ENCODE results near the gene ATMIN. TPM values are rescaled to one million over a fixed set of nuclear protein-coding genes. Genes with fewer than 3 reads are reported as not detected.

ATMIN gene
- total and polyA plus RNA-seq, 12 donors = 10.1 to 46.4 (median 34.3) TPM

DNA sequence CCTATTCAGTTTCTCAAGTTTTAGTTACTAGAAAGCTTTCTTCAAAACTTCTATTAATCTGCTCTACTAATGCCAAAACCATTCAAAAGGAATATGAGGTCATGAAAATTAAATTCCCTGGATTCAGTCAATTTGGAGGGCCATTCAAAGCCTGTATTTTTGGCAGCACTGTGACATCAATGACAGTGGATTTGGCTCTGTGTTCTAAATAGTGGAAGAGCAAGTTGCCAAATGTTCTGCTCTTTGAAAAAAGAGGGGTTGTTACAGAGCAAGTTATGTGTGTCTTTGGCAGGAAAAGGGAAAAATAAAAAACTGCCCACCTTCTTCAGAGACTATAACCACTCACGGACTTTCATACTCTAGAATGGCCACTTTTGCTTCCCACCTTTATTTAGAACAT lies 44.6 kb downstream of the ATMIN start:
- intact Hi-C loops (cut with DNase I) = no loop called here
- H3K27me3 ChIP-seq = no peaks in the 10 kb centered on the region
- H3K27ac ChIP-seq = no peak overlapping the region
- no peaks in the 10 kb centered on the region for H3K36me3 ChIP-seq (replicated peaks in 1 of 2)
- no peak for DNase-seq
- H3K9me3 ChIP-seq (replicated peaks in 1 of 3) = no peaks in the 10 kb centered on the region
- peaks cover 0 to 13% of the 10 kb centered on the region in 2 donors for H3K4me1 ChIP-seq (replicated peaks in 1 of 2)
- WGBS, 4 donors = 79 to 95% (median 88%) methylated on average over 1 of the region's 1 CpG
- TF ChIP-seq POLR2A (IDR thresholded peaks at IDR 0.05) = no peak
- TF ChIP-seq, protein P1, sequence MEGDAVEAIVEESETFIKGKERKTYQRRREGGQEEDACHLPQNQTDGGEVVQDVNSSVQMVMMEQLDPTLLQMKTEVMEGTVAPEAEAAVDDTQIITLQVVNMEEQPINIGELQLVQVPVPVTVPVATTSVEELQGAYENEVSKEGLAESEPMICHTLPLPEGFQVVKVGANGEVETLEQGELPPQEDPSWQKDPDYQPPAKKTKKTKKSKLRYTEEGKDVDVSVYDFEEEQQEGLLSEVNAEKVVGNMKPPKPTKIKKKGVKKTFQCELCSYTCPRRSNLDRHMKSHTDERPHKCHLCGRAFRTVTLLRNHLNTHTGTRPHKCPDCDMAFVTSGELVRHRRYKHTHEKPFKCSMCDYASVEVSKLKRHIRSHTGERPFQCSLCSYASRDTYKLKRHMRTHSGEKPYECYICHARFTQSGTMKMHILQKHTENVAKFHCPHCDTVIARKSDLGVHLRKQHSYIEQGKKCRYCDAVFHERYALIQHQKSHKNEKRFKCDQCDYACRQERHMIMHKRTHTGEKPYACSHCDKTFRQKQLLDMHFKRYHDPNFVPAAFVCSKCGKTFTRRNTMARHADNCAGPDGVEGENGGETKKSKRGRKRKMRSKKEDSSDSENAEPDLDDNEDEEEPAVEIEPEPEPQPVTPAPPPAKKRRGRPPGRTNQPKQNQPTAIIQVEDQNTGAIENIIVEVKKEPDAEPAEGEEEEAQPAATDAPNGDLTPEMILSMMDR (IDR thresholded peaks at IDR 0.05) = no peak
- no peak overlapping the region for H3K4me3 ChIP-seq

DNA sequence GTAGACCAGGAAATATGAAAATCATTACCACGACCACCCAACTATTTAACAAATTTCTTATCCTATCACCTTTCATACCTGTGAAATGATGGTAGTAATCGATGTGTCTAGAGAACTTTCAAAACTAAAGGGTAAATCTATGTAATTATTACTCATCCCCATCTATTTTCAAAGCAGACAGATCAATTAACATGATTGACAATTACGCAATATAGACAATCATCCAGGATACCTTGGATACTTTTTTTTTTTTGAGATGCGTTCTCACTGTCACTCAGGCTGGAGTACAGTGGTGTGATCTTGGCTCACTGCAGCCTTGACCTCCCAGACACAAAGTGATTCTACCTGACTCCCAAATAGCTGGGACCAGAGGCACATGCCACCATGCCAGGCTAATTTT lies 45.4 kb downstream of the ATMIN start:
- DNase-seq = no peak
- TF ChIP-seq POLR2A (IDR thresholded peaks at IDR 0.05) = no peak
- TF ChIP-seq, protein P1 (IDR thresholded peaks at IDR 0.05) = no peak
- WGBS, 4 donors = 92 to 96% (median 93%) methylated on average over 4 of the region's 4 CpGs

DNA sequence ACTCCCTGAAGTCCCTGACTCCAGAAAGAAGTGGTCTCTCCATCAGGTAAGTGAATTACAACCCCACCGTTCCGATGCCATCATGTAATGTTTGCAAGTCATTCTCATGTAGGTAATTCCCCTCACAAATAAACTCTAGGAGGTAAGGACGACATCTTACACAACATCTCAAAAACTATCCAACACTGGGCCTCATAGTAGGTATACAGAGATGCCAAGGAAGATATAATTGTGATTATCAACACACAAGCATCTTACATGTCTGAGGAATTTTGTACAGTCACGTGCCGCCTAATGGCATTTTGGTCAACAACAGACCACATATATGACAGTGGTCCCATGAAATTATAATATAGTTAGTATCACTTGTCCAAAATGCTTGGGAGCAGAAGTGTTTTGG lies 53.2 kb downstream of the ATMIN start:
- no peak for DNase-seq
- TF ChIP-seq POLR2A (IDR thresholded peaks at IDR 0.05) = no peak
- TF ChIP-seq, protein P1 (IDR thresholded peaks at IDR 0.05) = no peak
- Histone ChIP-seq H3K27ac (no peak overlapping the region), H3K4me3 (no peak overlapping the region), H3K36me3 (replicated peaks in 1 of 2) (no peaks in the 10 kb centered on the region), H3K4me1 (replicated peaks in 1 of 2) (no peaks in the 10 kb centered on the region), H3K9me3 (replicated peaks in 1 of 3) (no peaks in the 10 kb centered on the region), H3K27me3 (no peaks in the 10 kb centered on the region)
- intact Hi-C loops (cut with DNase I) = no loop called here
- 94 to 97% (median 96%) methylated on average over 5 of the region's 5 CpGs for WGBS, 4 donors

More for the DNA sequence above, 45.4 kb downstream of the ATMIN start:
- no peaks in the 10 kb centered on the region for H3K27me3 ChIP-seq
- peaks cover 0 to 12% of the 10 kb centered on the region in 2 donors for H3K4me1 ChIP-seq (replicated peaks in 1 of 2)
- no peak overlapping the region for H3K27ac ChIP-seq
- no peak overlapping the region for H3K4me3 ChIP-seq
- no peaks in the 10 kb centered on the region for H3K9me3 ChIP-seq (replicated peaks in 1 of 3)
- intact Hi-C loops (cut with DNase I) = no loop called here
- H3K36me3 ChIP-seq (replicated peaks in 1 of 2) = no peaks in the 10 kb centered on the region

DNA sequence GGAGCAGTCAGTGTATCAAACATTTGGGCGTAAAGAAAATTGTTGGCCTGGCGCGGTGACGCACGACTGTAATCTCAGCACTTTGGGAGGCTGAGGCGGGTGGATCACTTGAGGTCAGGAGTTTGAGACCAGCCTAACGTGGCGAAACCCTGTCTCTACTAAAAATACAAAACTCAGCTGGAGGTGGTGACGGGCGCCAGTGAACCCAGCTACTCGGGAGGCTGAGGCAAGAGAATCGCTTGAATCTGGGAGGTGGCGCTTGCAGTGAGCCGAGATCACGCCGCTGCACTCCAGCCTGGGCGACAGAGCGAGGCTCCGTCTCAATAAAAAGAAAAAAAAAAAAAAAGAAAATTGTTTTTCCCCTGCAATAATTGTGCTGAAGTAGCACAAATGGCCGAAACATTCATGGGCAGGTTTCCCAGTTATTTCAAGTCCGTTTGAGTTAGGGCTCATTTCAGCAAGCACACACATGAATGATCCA lies 59.2 kb downstream of the ATMIN start:
- H3K9me3 ChIP-seq (replicated peaks in 1 of 3) = no peaks in the 10 kb centered on the region
- no peak for DNase-seq
- peaks cover 4% of the 10 kb centered on the region in 2 donors for H3K4me1 ChIP-seq (replicated peaks in 1 of 2)
- no peak for TF ChIP-seq POLR2A (IDR thresholded peaks at IDR 0.05)
- TF ChIP-seq, protein P1 (IDR thresholded peaks at IDR 0.05) = no peak
- intact Hi-C loops (cut with DNase I) = loop anchor here in 1 of 2 donors (10.0 kb wide), 1 partner anchor 60 kb away; the partner anchor contains the start of gene ATMIN
- H3K4me3 ChIP-seq = peak overlapping the region in 1 of 4 donors; percentile 61
- no peaks in the 10 kb centered on the region for H3K36me3 ChIP-seq (replicated peaks in 1 of 2)
- no peak overlapping the region for H3K27ac ChIP-seq
- WGBS, 4 donors = 73 to 80% (median 76%) methylated on average over 21 of the region's 21 CpGs
- H3K27me3 ChIP-seq = no peaks in the 10 kb centered on the region
